ENCODE measurements around the gene MACF1.

Gene MACF1

GRCh38 chr1:39183503-39184353 is 20.8 kb upstream of the MACF1 start:
- Histone ChIP-seq H3K4me1 (ENCODE audit: control insufficient read depth, insufficient read depth, low read length) (peaks cover 44% of the 10 kb centered on the region), H3K9ac (ENCODE audit: low read depth, low read length) (no peak overlapping the region), H3K36me3 (ENCODE audit: insufficient read depth, low read length) (no peaks in the 10 kb centered on the region)

GRCh38 chr1:39184354-39184818 is 20.1 kb upstream of the MACF1 start:
- Histone ChIP-seq H3K4me3 (ENCODE audit: low read length) (no peak overlapping the region), H3K4me2 (ENCODE audit: low read length) (peak overlapping the region; percentile 10), H3K9me3 (replicated peaks; ENCODE audit: low read length) (no peaks in the 10 kb centered on the region), H3K27me3 (ENCODE audit: control insufficient read depth, insufficient read depth, low read length) (no peaks in the 10 kb centered on the region), H3K36me3 (ENCODE audit: insufficient read depth, low read length) (no peaks in the 10 kb centered on the region), H3K9ac (ENCODE audit: low read depth, low read length) (peak overlapping the region; percentile 2), H3K4me1 (ENCODE audit: control insufficient read depth, insufficient read depth, low read length) (peaks cover 41% of the 10 kb centered on the region)

More at GRCh38 chr1:39183503-39184353, 20.8 kb upstream of the MACF1 start:
- H3K9me3 ChIP-seq (replicated peaks; ENCODE audit: low read length), result no peaks in the 10 kb centered on the region
- H3K27me3 ChIP-seq (ENCODE audit: control insufficient read depth, insufficient read depth, low read length), result no peaks in the 10 kb centered on the region
- H3K4me3 ChIP-seq (ENCODE audit: low read length), result no peak overlapping the region
- H3K4me2 ChIP-seq (ENCODE audit: low read length), result peak overlapping the region; percentile 10

GRCh38 chr1:39187275-39188046 is 17.0 kb upstream of the MACF1 start:
- no peak overlapping the region for H3K4me2 ChIP-seq (ENCODE audit: low read length)
- H3K4me1 ChIP-seq (ENCODE audit: control insufficient read depth, insufficient read depth, low read length), result peaks cover 61% of the 10 kb centered on the region
- H3K36me3 ChIP-seq (ENCODE audit: insufficient read depth, low read length), result no peaks in the 10 kb centered on the region
- no peak overlapping the region for H3K4me3 ChIP-seq (ENCODE audit: low read length)
- H3K9ac ChIP-seq (ENCODE audit: low read depth, low read length), result no peak overlapping the region
- H3K27me3 ChIP-seq (ENCODE audit: control insufficient read depth, insufficient read depth, low read length), result no peaks in the 10 kb centered on the region
- no peaks in the 10 kb centered on the region for H3K9me3 ChIP-seq (replicated peaks; ENCODE audit: low read length)

GRCh38 chr1:39189592-39190041 is 14.9 kb upstream of the MACF1 start:
- Histone ChIP-seq H3K27me3 (ENCODE audit: control insufficient read depth, insufficient read depth, low read length) (no peaks in the 10 kb centered on the region), H3K4me3 (ENCODE audit: low read length) (no peak overlapping the region), H3K4me1 (ENCODE audit: control insufficient read depth, insufficient read depth, low read length) (peaks cover 59% of the 10 kb centered on the region), H3K9ac (ENCODE audit: low read depth, low read length) (peak overlapping the region; percentile 33), H3K4me2 (ENCODE audit: low read length) (no peak overlapping the region), H3K36me3 (ENCODE audit: insufficient read depth, low read length) (no peaks in the 10 kb centered on the region), H3K9me3 (replicated peaks; ENCODE audit: low read length) (no peaks in the 10 kb centered on the region)

GRCh38 chr1:39190096-39190495 is 14.4 kb upstream of the MACF1 start:
- Histone ChIP-seq H3K36me3 (ENCODE audit: insufficient read depth, low read length) (no peaks in the 10 kb centered on the region), H3K4me2 (ENCODE audit: low read length) (no peak overlapping the region), H3K9me3 (replicated peaks; ENCODE audit: low read length) (no peaks in the 10 kb centered on the region), H3K27me3 (ENCODE audit: control insufficient read depth, insufficient read depth, low read length) (no peaks in the 10 kb centered on the region), H3K4me3 (ENCODE audit: low read length) (no peak overlapping the region), H3K9ac (ENCODE audit: low read depth, low read length) (peak overlapping the region; percentile 33), H3K4me1 (ENCODE audit: control insufficient read depth, insufficient read depth, low read length) (peaks cover 59% of the 10 kb centered on the region)

- H3K9ac ChIP-seq (ENCODE audit: low read depth, low read length), result peak overlapping the region; percentile 55
- H3K4me3 ChIP-seq (ENCODE audit: low read length), result peak overlapping the region; percentile 23
- peaks cover 68% of the 10 kb centered on the region for H3K4me1 ChIP-seq (ENCODE audit: control insufficient read depth, insufficient read depth, low read length)
- H3K36me3 ChIP-seq (ENCODE audit: insufficient read depth, low read length), result no peaks in the 10 kb centered on the region
- H3K27me3 ChIP-seq (ENCODE audit: control insufficient read depth, insufficient read depth, low read length), result no peaks in the 10 kb centered on the region
- peak overlapping the region; percentile 56 for H3K4me2 ChIP-seq (ENCODE audit: low read length)
- H3K9me3 ChIP-seq (replicated peaks; ENCODE audit: low read length), result no peaks in the 10 kb centered on the region
Observed at GRCh38 chr1:39194398-39195051, 10.0 kb upstream of the MACF1 start.

- Histone ChIP-seq H3K9ac (ENCODE audit: low read depth, low read length) (peak overlapping the region; percentile 55), H3K4me2 (ENCODE audit: low read length) (peak overlapping the region; percentile 67), H3K9me3 (replicated peaks; ENCODE audit: low read length) (no peaks in the 10 kb centered on the region), H3K36me3 (ENCODE audit: insufficient read depth, low read length) (no peaks in the 10 kb centered on the region), H3K27me3 (ENCODE audit: control insufficient read depth, insufficient read depth, low read length) (no peaks in the 10 kb centered on the region), H3K4me3 (ENCODE audit: low read length) (peak overlapping the region; percentile 23), H3K4me1 (ENCODE audit: control insufficient read depth, insufficient read depth, low read length) (peaks cover 59% of the 10 kb centered on the region)
Observed at GRCh38 chr1:39195166-39196111, 9.1 kb upstream of the MACF1 start.

- no peaks in the 10 kb centered on the region for H3K27me3 ChIP-seq (ENCODE audit: control insufficient read depth, insufficient read depth, low read length)
- H3K9me3 ChIP-seq (replicated peaks; ENCODE audit: low read length), result no peaks in the 10 kb centered on the region
- peak overlapping the region; percentile 64 for H3K9ac ChIP-seq (ENCODE audit: low read depth, low read length)
- H3K4me3 ChIP-seq (ENCODE audit: low read length), result peak overlapping the region; percentile 30
- H3K36me3 ChIP-seq (ENCODE audit: insufficient read depth, low read length), result no peaks in the 10 kb centered on the region
- H3K4me2 ChIP-seq (ENCODE audit: low read length), result peak overlapping the region; percentile 67
- peaks cover 51% of the 10 kb centered on the region for H3K4me1 ChIP-seq (ENCODE audit: control insufficient read depth, insufficient read depth, low read length)
Observed at GRCh38 chr1:39196244-39197215, 8.0 kb upstream of the MACF1 start.

- Histone ChIP-seq H3K9ac (ENCODE audit: low read depth, low read length) (no peak overlapping the region), H3K4me1 (ENCODE audit: control insufficient read depth, insufficient read depth, low read length) (peaks cover 45% of the 10 kb centered on the region)
Observed at GRCh38 chr1:39199593-39199992, 4.9 kb upstream of the MACF1 start.

More at GRCh38 chr1:39199593-39199992, 4.9 kb upstream of the MACF1 start:
- no peaks in the 10 kb centered on the region for H3K36me3 ChIP-seq (ENCODE audit: insufficient read depth, low read length)
- no peak overlapping the region for H3K4me2 ChIP-seq (ENCODE audit: low read length)
- H3K4me3 ChIP-seq (ENCODE audit: low read length), result no peak overlapping the region
- no peaks in the 10 kb centered on the region for H3K27me3 ChIP-seq (ENCODE audit: control insufficient read depth, insufficient read depth, low read length)
- H3K9me3 ChIP-seq (replicated peaks; ENCODE audit: low read length), result no peaks in the 10 kb centered on the region

Data from skeletal muscle satellite cell (primary cell).